ENCODE measurements around the gene RFX7. TPM values are rescaled to one million over a fixed set of nuclear protein-coding genes. Genes with fewer than 3 reads are reported as not detected.
"Not testable (repeated sequence)": the region's sequence is repeated elsewhere in the genome, so short reads cannot be mapped to it uniquely, and the experiment has no call there.

Gene RFX7
- total and polyA plus RNA-seq, 8 donors: 1.3 to 12.4 (median 5.5) TPM

DNA sequence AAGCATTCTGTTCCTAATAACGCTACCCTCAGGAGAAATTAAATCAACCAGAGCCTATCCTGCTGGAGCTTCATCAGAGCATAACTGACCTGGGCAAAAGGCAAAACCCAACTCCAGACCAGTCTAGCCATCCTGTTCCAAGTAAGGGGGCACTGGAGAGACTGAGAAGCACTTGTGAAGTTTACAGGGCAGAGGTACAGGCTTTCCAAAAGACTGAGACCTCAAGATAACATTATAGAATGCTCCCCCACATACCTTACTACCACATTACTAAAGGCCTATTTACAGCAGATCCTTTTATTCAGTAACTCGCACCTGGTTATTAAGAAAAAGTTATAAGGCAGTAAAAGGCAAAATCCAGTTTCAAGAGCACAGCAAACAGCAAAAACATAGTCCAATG is 35.5 kb downstream of the RFX7 start:
- ATAC-seq: no peak
- TF ChIP-seq, protein P1, sequence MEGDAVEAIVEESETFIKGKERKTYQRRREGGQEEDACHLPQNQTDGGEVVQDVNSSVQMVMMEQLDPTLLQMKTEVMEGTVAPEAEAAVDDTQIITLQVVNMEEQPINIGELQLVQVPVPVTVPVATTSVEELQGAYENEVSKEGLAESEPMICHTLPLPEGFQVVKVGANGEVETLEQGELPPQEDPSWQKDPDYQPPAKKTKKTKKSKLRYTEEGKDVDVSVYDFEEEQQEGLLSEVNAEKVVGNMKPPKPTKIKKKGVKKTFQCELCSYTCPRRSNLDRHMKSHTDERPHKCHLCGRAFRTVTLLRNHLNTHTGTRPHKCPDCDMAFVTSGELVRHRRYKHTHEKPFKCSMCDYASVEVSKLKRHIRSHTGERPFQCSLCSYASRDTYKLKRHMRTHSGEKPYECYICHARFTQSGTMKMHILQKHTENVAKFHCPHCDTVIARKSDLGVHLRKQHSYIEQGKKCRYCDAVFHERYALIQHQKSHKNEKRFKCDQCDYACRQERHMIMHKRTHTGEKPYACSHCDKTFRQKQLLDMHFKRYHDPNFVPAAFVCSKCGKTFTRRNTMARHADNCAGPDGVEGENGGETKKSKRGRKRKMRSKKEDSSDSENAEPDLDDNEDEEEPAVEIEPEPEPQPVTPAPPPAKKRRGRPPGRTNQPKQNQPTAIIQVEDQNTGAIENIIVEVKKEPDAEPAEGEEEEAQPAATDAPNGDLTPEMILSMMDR (IDR thresholded peaks at IDR 0.05): no peak
- no peak overlapping the region for H3K4me3 ChIP-seq

DNA sequence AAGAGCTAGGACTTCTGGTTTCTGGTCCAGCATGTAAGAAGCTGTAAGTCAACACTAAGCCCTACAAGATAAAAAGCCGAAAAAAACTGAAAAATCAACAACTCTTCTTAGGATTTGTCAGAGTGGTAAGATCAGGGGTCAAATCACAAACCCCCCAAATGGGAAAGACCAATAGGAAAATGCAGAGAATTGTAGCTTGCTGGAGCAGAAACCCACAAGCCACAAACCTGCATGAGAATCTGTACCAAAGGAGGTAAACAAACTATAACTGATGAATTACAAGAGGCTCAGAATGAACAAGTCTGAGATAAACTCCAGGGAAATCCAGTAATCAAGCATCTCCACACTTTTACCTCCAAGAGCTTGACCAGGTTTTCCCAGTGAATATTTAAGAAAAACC is 36.0 kb downstream of the RFX7 start:
- no peak overlapping the region for H3K27ac ChIP-seq
- 16 to 37% methylated on average over 1 of the region's 1 CpG for WGBS, 2 donors
- H3K9me3 ChIP-seq: no peaks in the 10 kb centered on the region
- FAIRE-seq (no peak), ATAC-seq (no peak), DNase-seq (no peak)
- no peaks in the 10 kb centered on the region for H3K36me3 ChIP-seq
- H3K27me3 ChIP-seq: no peaks in the 10 kb centered on the region
- peaks cover 0 to 6% (median 0%) of the 10 kb centered on the region in 3 donors for H3K4me1 ChIP-seq
- TF ChIP-seq, protein P1 (IDR thresholded peaks at IDR 0.05): no peak
- no peak overlapping the region for H3K4me3 ChIP-seq
- intact Hi-C loops (cut with DNase I): no loop called here

More for the DNA sequence above, 35.5 kb downstream of the RFX7 start:
- Histone ChIP-seq H3K27me3 (no peaks in the 10 kb centered on the region), H3K27ac (no peak overlapping the region), H3K36me3 (no peaks in the 10 kb centered on the region), H3K4me1 (peaks cover 0 to 6% (median 0%) of the 10 kb centered on the region in 3 donors), H3K9me3 (no peaks in the 10 kb centered on the region)
- FAIRE-seq (no peak), DNase-seq (no peak)
- 73 to 80% methylated on average over 2 of the region's 2 CpGs for WGBS, 2 donors
- intact Hi-C loops (cut with DNase I): no loop called here

DNA sequence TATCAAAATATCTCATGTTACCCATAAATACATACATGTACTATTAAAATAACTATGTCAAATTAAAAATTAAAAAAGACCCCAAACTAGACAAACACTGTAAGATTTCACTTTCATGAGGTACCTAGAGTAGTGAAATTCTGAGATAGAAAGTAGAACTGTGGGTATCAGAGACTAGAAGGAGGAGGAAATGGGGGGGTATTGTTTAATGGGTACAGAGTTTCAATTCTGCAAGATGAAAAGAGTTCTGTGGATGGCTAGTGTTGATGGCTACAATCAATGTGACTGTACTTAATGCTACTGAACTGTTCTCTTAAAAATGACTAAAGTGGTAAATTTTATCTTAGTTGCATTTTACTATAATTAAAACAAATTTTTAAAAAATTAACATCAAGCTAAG is 36.6 kb downstream of the RFX7 start:
- TF ChIP-seq, protein P1 (IDR thresholded peaks at IDR 0.05): no peak
- no peak for ATAC-seq
- Histone ChIP-seq H3K27ac (no peak overlapping the region), H3K4me1 (peaks cover 0 to 6% (median 0%) of the 10 kb centered on the region in 3 donors), H3K27me3 (no peaks in the 10 kb centered on the region), H3K9me3 (no peaks in the 10 kb centered on the region), H3K4me3 (no peak overlapping the region), H3K36me3 (no peaks in the 10 kb centered on the region)
- DNase-seq: no peak
- intact Hi-C loops (cut with DNase I): no loop called here
- no peak for FAIRE-seq

DNA sequence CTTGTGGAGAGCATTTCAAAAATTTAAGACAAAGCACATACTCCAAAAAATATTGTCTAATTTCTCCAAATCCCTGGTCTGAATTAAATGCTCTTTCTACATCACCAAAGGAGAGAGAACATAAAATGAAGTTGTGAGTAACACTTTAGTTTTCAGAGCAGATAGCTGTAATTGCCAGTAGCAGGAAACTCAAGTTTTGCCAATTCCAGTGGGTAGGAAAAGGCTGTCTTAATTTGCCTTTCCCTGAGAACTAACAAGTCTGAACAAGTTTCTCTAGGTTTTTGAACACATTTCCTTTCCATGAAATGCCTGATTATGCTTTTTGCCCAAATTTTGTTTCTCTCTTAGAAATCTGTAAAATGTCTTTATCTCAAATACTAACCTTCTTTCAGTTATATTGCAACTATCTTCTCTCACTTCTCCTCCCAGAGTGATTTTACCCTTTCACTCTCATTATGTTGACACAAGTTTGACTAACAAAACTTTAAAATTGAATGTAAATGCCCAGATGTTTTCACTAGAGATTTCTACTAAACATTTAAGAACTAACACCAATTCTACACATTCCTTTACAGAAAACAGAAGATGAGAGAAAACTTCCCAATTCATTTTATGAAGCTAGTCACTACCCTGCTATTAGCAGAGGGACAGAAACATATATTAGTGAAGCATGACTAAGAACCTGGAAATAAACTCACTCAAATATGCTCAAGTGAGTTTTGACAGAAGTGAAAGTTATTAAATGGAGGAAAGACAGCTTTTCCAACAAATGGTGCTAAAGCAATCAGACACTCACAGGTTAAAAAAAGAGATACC is 38.4 kb downstream of the RFX7 start:
- Histone ChIP-seq H3K27ac (no peak overlapping the region), H3K4me3 (no peak overlapping the region), H3K27me3 (no peaks in the 10 kb centered on the region), H3K4me1 (peaks cover 0 to 6% (median 0%) of the 10 kb centered on the region in 3 donors), H3K9me3 (no peaks in the 10 kb centered on the region), H3K36me3 (no peaks in the 10 kb centered on the region)
- ATAC-seq (no peak), DNase-seq (no peak), FAIRE-seq (no peak)
- intact Hi-C loops (cut with DNase I): no loop called here
- TF ChIP-seq, protein P1 (IDR thresholded peaks at IDR 0.05): no peak

DNA sequence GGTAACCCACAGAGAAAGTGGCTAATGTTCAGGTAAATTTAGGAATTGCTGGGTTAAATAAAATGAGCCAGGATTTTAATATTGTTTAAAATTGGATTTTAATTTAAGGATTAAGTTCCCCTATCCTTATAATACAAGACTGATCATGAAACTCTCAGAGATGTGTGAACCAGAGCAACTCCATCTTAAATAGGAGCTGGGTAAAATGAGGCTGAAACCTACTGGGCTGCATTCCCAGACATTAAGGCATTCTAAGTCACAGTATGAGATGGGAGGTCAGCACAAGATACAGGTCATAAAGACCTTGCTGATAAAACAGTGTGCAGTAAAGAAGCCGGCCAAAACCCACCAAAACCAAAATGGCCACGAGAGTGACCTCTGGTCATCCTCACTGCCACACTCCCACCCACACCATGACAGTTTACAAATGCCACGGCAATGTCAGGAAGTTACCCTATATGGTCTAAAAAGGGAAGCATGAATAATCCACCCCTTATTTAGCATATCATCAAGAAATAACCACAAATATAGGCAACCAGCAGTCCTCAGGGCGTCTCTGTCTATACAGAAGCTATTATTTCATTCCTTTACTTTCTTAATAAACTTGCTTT is 40.3 kb downstream of the RFX7 start:
- ATAC-seq; DNase-seq; H3K9me3 ChIP-seq; H3K4me3 ChIP-seq; FAIRE-seq; H3K27me3 ChIP-seq; H3K36me3 ChIP-seq; H3K27ac ChIP-seq; intact Hi-C loops (cut with DNase I); H3K4me1 ChIP-seq: not testable (repeated sequence)
- 78 to 86% methylated on average over 4 of the region's 4 CpGs for WGBS, 2 donors
